ENCODE data around the gene ARHGAP15.
A peak's percentile ranks its signal among the peaks of the same experiment; 100 is the strongest.

ARHGAP15 gene

GRCh38 chr2:143390171-143390570 lies 261.0 kb downstream of the ARHGAP15 start:
- ChIA-PET CTCF (interaction anchor here (0.5 kb wide), 1 partner anchor 1299 kb away, joined by 3 read pairs; no protein-coding TSS in a partner anchor), POLR2A (ENCODE audit: low non-redundant PET) (no interaction called here)
- no peak overlapping the region for H3K27ac ChIP-seq
- TF ChIP-seq, protein P1, sequence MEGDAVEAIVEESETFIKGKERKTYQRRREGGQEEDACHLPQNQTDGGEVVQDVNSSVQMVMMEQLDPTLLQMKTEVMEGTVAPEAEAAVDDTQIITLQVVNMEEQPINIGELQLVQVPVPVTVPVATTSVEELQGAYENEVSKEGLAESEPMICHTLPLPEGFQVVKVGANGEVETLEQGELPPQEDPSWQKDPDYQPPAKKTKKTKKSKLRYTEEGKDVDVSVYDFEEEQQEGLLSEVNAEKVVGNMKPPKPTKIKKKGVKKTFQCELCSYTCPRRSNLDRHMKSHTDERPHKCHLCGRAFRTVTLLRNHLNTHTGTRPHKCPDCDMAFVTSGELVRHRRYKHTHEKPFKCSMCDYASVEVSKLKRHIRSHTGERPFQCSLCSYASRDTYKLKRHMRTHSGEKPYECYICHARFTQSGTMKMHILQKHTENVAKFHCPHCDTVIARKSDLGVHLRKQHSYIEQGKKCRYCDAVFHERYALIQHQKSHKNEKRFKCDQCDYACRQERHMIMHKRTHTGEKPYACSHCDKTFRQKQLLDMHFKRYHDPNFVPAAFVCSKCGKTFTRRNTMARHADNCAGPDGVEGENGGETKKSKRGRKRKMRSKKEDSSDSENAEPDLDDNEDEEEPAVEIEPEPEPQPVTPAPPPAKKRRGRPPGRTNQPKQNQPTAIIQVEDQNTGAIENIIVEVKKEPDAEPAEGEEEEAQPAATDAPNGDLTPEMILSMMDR (conservative IDR thresholded peaks at IDR 0.05; ENCODE audit: low read depth), result no peak
- DNase-seq (ENCODE audit: low spot score), result no peak

- ChIA-PET POLR2A (ENCODE audit: low non-redundant PET) (no interaction called here), CTCF (no interaction called here)
- H3K27ac ChIP-seq, result no peak overlapping the region
- TF ChIP-seq, protein P1 (conservative IDR thresholded peaks at IDR 0.05; ENCODE audit: low read depth), result no peak
- no peak for DNase-seq (ENCODE audit: low spot score)
Measured at GRCh38 chr2:143392358-143392757, 263.1 kb downstream of the ARHGAP15 start.

GRCh38 chr2:143394062-143394461 lies 264.8 kb downstream of the ARHGAP15 start:
- no peak for DNase-seq (ENCODE audit: low spot score)
- ChIA-PET CTCF (no interaction called here), POLR2A (ENCODE audit: low non-redundant PET) (no interaction called here)
- no peak overlapping the region for H3K27ac ChIP-seq
- TF ChIP-seq, protein P1 (conservative IDR thresholded peaks at IDR 0.05; ENCODE audit: low read depth), result no peak

GRCh38 chr2:143397884-143398614 lies 268.8 kb downstream of the ARHGAP15 start:
- POLR2A ChIA-PET (ENCODE audit: low non-redundant PET), result no interaction called here
- DNase-seq (ENCODE audit: low spot score), result peak; percentile 47
- no peak overlapping the region for H3K27ac ChIP-seq
- TF ChIP-seq, protein P1 (conservative IDR thresholded peaks at IDR 0.05; ENCODE audit: low read depth), result no peak
- CTCF ChIA-PET, result interaction anchor here (0.6 to 0.7 kb wide), 2 partner anchors 162 to 401 kb away, joined by 3 to 5 read pairs; no protein-coding TSS in a partner anchor

DNA sequence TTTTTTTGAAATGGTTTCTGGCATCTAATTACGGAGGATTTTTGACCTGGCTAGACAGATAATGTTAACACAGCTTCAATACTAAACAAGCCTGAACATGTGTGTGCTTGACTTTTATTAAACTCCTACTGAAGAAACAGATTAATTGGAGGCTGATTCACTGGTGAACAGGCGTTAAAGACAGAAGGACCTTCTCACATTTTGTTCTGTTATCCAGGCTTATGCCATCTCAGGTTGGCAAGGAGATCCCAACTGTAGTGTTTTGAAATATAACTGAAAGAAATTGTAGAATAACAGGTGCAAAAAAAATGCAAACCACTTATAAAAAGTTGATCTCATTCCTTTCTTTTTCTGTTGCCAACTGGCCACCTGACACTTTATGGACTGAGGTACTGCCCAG lies 269.6 kb downstream of the ARHGAP15 start:
- CTCF ChIA-PET, result interaction anchor here (0.6 kb wide), 1 partner anchor 401 kb away, joined by 3 read pairs; no protein-coding TSS in a partner anchor
- TF ChIP-seq, protein P1 (conservative IDR thresholded peaks at IDR 0.05; ENCODE audit: low read depth), result no peak
- POLR2A ChIA-PET (ENCODE audit: low non-redundant PET), result no interaction called here
- DNase-seq (ENCODE audit: low spot score), result peak; percentile 61
- no peak overlapping the region for H3K27ac ChIP-seq

DNA sequence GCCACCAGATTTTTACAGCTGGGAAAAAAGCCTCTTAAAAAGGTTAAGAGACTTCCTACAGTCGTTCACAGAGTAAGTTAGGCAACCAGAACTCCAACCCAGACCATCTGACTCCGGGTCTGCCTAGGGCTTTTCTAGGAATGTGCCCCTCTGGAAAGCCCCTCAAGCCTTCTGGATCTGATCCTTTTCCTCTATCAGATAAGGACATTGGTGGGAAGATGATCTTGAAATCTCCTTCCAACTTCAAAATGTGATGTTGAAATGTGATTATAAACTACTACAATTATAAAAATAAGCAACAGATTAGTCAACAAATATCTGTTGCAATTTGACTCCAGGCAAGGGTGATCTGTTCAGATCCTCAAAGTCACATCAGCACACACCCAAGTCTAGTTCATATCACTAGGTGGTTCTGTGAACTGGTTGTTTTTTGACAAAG lies 270.4 kb downstream of the ARHGAP15 start:
- ChIA-PET POLR2A (ENCODE audit: low non-redundant PET) (no interaction called here), CTCF (interaction anchor here (0.6 kb wide), 1 partner anchor 23 kb away, joined by 3 read pairs; no protein-coding TSS in a partner anchor)
- TF ChIP-seq, protein P1 (conservative IDR thresholded peaks at IDR 0.05; ENCODE audit: low read depth), result no peak
- peak; percentile 13 for DNase-seq (ENCODE audit: low spot score)
- no peak overlapping the region for H3K27ac ChIP-seq

Measured in RWPE1 (cell line).